DOHH2 (cell line): ENCODE data around the gene EPB41L3.

ENCODE experiments used
- H3F3A ChIP-seq: fragments of 200-600 bp; sonication (generic), shearing (Covaris generic); 2 replicates; pipeline ENCODE4 v1.6.0; 2016; ENCODE audit warnings: antibody characterized with exemption, mild to moderate bottlenecking; ENCODE audit not compliant: control insufficient read depth, insufficient read depth
- H3K27ac ChIP-seq: fragments of 200-600 bp; sonication (generic); 2 replicates; pipeline ENCODE4 v1.5.1; 2014; ENCODE audit warnings: low read depth, mild to moderate bottlenecking, low read length, moderate library complexity
- H3K27me3 ChIP-seq: fragments of 200-600 bp; sonication (generic); 2 replicates; pipeline ENCODE4 v1.6.1; 2014; ENCODE audit warnings: mild to moderate bottlenecking, low read length, mixed read lengths; ENCODE audit not compliant: control insufficient read depth
- H3K36me3 ChIP-seq: fragments of 200-600 bp; sonication (generic); 2 replicates; pipeline ENCODE4 v1.6.1; 2014; ENCODE audit warnings: mild to moderate bottlenecking, low read length, moderate library complexity, mixed read lengths; ENCODE audit not compliant: control insufficient read depth
- H3K4me1 ChIP-seq: fragments of 200-600 bp; sonication (generic); 2 replicates; pipeline ENCODE4 v1.6.1; 2014; ENCODE audit warnings: mild to moderate bottlenecking, low read length, mixed read lengths; ENCODE audit not compliant: control insufficient read depth
- H3K4me2 ChIP-seq: fragments of 200-600 bp; sonication (generic); 2 replicates; pipeline ENCODE4 v1.6.0; 2014; ENCODE audit warnings: mild to moderate bottlenecking, low read length, moderate library complexity
- H3K4me3 ChIP-seq: fragments of 200-600 bp; sonication (generic); 2 replicates; pipeline ENCODE4 v1.5.1; 2014; ENCODE audit warnings: mild to moderate bottlenecking, low read length, mixed read lengths
- H3K79me2 ChIP-seq: fragments of 200-600 bp; sonication (generic); 2 replicates; pipeline ENCODE4 v1.6.1; 2014; ENCODE audit warnings: mild to moderate bottlenecking, low read length, mixed read lengths; ENCODE audit not compliant: control insufficient read depth
- H3K9me2 ChIP-seq: fragments of 200-600 bp; sonication (generic); replicated peaks from 2 replicates; pipeline ENCODE4 v1.6.1; 2014; ENCODE audit warnings: mild to moderate bottlenecking, low read length, mixed read lengths; ENCODE audit not compliant: control insufficient read depth
- H3K9me3 ChIP-seq: fragments of 200-600 bp; sonication (generic); 2 replicates; pipeline ENCODE4 v1.6.1; 2014; ENCODE audit warnings: antibody characterized with exemption, low read length, mixed read lengths; ENCODE audit not compliant: control insufficient read depth, insufficient read depth
- H4K20me1 ChIP-seq: fragments of 200-600 bp; sonication (generic); 2 replicates; pipeline ENCODE4 v1.6.0; 2014; ENCODE audit warnings: low read depth, mild to moderate bottlenecking, antibody characterized with exemption, low read length, moderate library complexity; ENCODE audit not compliant: control insufficient read depth, insufficient read depth
- EZH2phosphoT487 ChIP-seq: fragments of 200-600 bp; sonication (generic); IDR thresholded peaks from 2 replicates; pipeline ENCODE4 v1.6.1; 2017; ENCODE audit warnings: borderline replicate concordance, mild to moderate bottlenecking, antibody characterized with exemption, low read length, moderate library complexity, mixed read lengths
- TF ChIP-seq, protein P1 (sequence below): fragments of 200-600 bp; sonication (generic); IDR thresholded peaks from one replicate; pipeline ENCODE4 v1.5.1; 2014; ENCODE audit warnings: antibody characterized with exemption, mild to moderate bottlenecking, low read depth, low read length; ENCODE audit not compliant: poor library complexity, severe bottlenecking

The EPB41L3 gene

DNA sequence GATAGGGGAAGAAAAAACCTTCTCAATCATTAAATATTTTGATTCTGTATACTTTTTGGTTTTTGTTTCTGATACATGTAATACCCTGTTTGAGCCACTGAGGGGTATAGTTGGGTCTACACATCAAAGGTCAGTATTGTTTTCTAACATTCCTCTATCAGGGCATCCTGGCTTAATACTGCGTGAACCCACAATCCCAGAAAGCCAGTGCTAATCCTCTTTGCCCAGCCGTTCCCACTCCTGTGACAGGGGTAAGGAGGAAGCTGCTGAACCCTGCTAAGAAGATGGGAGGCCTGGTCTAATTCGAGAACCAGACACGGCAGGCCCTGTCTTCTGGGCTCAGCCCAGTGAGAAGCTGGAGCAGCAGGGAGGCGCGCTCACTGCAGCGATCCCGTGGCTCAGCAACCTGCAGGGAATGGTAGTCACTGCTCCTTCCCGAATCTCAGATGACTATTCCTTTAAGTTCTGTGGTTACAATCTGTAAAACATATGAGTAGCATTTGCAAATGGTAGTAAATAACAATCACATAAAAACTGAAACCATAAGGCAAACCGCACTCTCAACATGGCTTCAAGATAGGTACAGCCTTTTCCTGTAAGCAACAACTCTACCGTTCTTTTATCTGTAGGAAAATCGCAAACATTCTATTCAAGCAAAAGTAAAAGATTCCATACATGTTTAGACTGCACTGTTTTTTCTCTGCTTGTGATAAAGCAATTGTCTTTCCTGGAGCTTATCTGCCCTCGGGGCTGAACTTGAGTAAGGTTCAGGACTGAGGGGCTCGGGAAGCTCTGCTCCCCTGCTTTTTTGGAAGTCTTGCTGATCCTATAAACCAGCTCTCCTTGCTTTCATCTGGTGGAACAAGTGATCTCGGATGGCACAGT, 87.0 kb downstream of the EPB41L3 start:
- TF ChIP-seq, protein P1, sequence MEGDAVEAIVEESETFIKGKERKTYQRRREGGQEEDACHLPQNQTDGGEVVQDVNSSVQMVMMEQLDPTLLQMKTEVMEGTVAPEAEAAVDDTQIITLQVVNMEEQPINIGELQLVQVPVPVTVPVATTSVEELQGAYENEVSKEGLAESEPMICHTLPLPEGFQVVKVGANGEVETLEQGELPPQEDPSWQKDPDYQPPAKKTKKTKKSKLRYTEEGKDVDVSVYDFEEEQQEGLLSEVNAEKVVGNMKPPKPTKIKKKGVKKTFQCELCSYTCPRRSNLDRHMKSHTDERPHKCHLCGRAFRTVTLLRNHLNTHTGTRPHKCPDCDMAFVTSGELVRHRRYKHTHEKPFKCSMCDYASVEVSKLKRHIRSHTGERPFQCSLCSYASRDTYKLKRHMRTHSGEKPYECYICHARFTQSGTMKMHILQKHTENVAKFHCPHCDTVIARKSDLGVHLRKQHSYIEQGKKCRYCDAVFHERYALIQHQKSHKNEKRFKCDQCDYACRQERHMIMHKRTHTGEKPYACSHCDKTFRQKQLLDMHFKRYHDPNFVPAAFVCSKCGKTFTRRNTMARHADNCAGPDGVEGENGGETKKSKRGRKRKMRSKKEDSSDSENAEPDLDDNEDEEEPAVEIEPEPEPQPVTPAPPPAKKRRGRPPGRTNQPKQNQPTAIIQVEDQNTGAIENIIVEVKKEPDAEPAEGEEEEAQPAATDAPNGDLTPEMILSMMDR: no peak
- no peak for TF ChIP-seq EZH2phosphoT487
- no peaks in the 10 kb centered on the region for H3K27me3 ChIP-seq
- H3K4me2 ChIP-seq: no peak overlapping the region
- H3K4me1 ChIP-seq: no peaks in the 10 kb centered on the region
- no peaks in the 10 kb centered on the region for H3K79me2 ChIP-seq
- H3K27ac ChIP-seq: no peak overlapping the region
- no peaks in the 10 kb centered on the region for H3K36me3 ChIP-seq
- H3K9me3 ChIP-seq: no peaks in the 10 kb centered on the region
- H4K20me1 ChIP-seq: no peaks in the 10 kb centered on the region
- no peaks in the 10 kb centered on the region for H3K9me2 ChIP-seq
- H3K4me3 ChIP-seq: no peak overlapping the region
- no peaks in the 10 kb centered on the region for H3F3A ChIP-seq

DNA sequence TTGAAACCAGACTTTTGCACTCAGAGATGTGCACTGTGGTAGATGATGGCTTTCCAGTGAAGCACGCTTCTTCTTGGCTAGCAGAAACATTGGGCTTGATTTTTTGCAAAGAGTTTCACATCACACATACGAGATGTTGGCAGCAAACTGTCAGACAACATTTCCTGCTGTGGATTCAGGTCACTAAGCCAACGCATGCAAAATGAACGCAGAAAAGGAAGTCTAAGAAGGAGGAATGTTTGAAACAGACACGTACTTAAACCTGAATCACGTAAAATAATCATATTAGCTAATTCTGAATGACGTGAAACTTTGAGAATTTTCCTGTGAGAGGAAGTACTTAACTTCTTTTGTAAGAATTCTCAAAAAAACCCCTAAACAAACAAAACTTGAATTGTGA, 88.1 kb downstream of the EPB41L3 start:
- H3K79me2 ChIP-seq: no peaks in the 10 kb centered on the region
- no peaks in the 10 kb centered on the region for H3K27me3 ChIP-seq
- H3K4me2 ChIP-seq: no peak overlapping the region
- H3K4me1 ChIP-seq: no peaks in the 10 kb centered on the region
- H3K27ac ChIP-seq: no peak overlapping the region
- no peaks in the 10 kb centered on the region for H3K9me3 ChIP-seq
- H3F3A ChIP-seq: no peaks in the 10 kb centered on the region
- H4K20me1 ChIP-seq: no peaks in the 10 kb centered on the region
- H3K9me2 ChIP-seq: no peaks in the 10 kb centered on the region
- H3K4me3 ChIP-seq: no peak overlapping the region
- TF ChIP-seq, protein P1: no peak
- no peak for TF ChIP-seq EZH2phosphoT487
- no peaks in the 10 kb centered on the region for H3K36me3 ChIP-seq

- Histone ChIP-seq H3K9me3 (no peaks in the 10 kb centered on the region), H3K27me3 (no peaks in the 10 kb centered on the region)
Measured at GRCh38 chr18:5452943-5453443, 90.8 kb downstream of the EPB41L3 start.

More at GRCh38 chr18:5452943-5453443, 90.8 kb downstream of the EPB41L3 start:
- Histone ChIP-seq H3K27ac (no peak overlapping the region), H3K4me1 (no peaks in the 10 kb centered on the region), H3K4me3 (no peak overlapping the region), H3K4me2 (no peak overlapping the region), H4K20me1 (no peaks in the 10 kb centered on the region), H3F3A (no peaks in the 10 kb centered on the region), H3K79me2 (no peaks in the 10 kb centered on the region), H3K9me2 (no peaks in the 10 kb centered on the region; the same call in 1 of the 2 replicates), H3K36me3 (no peaks in the 10 kb centered on the region)
- TF ChIP-seq, protein P1: no peak
- no peak for TF ChIP-seq EZH2phosphoT487
